Urothelium cell line (cell line): ENCODE data around the gene PFDN1.

Source experiments
- DNase-seq: peaks from one replicate; pipeline ENCODE4 v3.0.0; 2011; ENCODE audit warnings: low spot score, mixed read lengths
- FAIRE-seq: peaks from 2 replicates; lab custom pipeline; 2011; peaks lifted over from hg19 to GRCh38; lab: Jason Lieb, UNC

The PFDN1 gene

DNA sequence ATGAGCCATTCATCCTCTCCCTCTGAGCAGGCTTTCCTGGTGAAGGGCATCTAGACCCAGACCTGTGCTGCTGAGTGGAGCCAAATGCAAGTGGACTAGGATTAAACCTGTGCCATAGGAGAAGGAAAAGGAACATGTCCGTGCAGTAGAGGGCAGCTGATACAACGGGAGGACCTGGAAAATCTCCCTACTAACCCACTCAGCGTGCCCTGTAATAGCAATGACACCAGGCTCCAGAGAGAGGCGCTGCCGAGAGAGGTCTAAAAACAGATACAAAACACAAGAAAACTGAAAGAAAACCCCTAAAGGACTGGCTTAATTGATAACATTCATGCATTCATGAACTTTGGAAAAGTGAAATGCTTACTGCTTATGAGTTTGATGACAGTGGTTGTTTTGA, 60.8 kb downstream of the PFDN1 start:
- DNase-seq, result no peak

DNA sequence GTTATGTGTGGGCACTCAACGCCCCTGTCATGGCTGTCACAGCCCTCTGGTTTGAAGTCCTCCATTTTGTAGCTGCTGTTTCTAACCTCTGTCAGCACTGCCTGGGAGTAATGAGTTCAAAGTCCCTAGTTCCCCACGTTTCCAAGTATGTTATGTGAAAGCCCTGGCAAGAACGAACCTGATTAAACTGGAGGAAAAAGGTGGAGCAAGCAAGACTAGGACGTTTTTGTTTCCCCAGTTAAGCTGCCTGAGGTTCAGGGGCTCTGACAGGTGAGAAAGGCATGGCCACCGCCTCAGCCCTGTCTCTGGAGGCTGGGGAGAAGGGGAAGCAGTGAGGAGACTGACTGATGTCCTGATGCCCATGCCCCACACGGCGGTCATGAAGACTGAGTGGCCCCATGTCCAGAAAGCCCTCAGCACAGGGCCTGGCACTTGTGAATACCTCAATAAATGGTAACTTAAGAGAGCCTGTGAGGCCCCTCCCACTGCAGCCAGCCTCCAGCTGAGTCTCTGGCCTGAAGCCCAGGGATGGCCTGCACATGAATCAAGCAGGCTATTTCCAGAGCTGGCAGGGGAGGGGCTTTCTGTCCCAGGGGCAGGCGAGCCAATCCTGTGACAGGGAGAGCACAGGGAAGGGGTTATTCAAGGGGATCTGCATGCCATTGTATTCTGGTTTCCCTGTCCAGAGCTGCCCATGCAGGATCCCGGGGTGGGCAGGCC, 61.8 kb downstream of the PFDN1 start:
- FAIRE-seq (no peak), DNase-seq (peak; percentile 79)

More for the DNA sequence above, 60.8 kb downstream of the PFDN1 start:
- no peak for FAIRE-seq

DNA sequence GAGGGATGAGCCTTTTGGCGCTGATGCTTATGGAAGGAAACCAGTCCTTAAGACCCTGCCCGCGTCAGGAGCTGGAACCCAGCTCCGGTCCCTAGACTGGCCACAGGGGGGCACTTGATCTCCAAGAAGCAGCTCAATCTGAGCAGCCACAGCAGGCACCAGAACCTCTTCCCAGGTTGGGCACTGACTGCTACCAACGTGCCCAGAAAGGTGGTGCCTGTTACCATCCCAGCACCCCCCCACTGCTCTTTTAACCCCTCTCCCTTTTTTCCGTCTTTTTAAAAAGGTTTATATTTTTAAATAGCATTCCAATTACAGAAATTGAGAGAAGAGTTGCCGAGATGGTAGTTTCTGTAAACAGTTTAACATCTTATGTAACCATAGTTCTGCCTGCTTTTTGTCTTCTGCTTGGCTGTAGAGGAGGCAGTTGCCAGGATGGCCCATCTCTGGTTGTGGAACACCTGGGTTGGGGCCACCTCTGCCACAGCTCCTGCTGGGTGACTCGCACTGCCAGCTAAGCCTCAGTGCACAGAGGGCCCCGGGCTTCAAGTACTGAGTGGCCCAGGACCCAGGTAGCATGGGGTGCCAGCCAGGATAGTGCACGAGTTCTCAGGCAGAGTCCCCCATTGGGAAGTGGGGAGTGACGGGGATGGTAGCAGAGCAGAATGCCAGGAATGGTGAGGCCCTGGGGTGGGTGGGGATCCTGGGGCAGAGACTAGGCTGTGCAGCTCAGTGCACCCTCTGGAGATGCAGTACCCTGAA, 62.8 kb downstream of the PFDN1 start:
- FAIRE-seq, result no peak
- peak; percentile 62 for DNase-seq

DNA sequence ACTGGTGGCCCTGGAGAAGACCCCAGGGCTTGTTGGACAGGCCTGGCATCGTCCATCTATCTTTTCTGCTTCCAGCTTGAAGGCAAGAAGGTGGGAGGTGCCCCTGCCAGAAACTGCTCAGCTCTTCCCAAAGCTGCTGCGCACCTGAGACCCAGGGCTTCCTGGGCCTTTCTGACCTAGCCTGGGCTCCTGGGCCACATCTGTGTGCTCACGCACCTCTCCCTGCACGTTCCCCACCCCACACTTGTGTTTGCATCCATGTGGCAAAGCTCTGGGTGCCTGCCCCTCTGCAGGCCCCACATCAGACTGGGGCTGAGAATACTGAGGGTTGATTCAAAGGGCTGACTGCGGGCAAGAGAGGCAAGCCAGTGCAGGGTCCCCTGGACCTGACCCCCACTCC, 63.4 kb downstream of the PFDN1 start:
- DNase-seq (no peak), FAIRE-seq (no peak)

DNA sequence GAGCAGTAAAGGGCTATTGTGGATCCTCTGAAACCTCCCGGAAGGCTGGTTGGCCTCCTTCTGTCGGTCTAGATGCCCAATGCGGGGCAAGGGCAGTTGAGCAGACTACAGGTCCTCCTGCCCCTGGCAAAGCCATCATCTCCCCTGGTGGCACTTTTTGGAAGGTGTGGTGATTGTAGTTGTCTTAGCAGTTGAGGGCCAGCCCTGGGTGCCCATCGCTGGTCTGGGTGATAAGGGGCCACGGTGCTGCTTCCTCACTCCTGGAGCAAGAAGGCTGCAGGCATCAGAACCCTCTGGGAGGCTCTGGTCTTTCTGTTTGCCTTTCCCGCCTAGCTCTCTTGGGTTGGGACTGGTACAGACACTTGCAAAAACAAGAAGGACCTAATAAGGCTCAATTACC, 64.1 kb downstream of the PFDN1 start:
- FAIRE-seq, result no peak

DNA sequence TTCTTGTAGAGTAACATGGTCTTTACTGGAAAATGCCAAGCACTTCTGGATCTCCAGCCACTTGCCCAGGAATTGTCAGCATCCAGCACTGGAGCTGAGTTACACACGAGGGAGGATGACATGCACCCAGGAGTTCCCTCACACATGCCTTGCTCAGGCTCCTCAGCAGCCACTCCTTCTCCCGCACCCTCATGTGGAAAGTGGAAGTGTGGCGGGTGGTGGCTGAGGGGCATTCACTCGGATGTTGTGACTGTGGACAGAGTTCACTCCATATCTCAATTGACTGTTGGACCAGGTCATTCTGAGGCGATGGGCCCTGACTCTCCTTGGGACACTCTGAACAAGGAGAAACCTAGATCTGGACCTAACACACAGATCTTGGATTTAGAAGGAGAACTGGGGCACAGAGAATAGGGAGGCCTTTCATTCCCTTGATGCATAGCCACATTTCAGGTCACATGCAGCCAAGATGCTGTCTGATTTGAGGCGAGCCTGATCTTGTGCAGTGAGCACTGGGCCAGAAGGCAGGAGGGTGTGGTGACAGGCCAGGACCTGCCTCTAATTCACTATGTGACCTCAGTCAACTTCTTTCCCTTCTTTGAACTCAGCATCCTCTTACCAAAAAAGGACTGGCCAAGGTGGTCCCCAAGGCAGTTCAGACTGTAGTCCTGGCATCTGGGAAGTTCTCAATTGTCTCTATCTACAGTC, 65.9 kb downstream of the PFDN1 start:
- no peak for DNase-seq
- FAIRE-seq, result no peak

More for the DNA sequence above, 64.1 kb downstream of the PFDN1 start:
- DNase-seq, result no peak

DNA sequence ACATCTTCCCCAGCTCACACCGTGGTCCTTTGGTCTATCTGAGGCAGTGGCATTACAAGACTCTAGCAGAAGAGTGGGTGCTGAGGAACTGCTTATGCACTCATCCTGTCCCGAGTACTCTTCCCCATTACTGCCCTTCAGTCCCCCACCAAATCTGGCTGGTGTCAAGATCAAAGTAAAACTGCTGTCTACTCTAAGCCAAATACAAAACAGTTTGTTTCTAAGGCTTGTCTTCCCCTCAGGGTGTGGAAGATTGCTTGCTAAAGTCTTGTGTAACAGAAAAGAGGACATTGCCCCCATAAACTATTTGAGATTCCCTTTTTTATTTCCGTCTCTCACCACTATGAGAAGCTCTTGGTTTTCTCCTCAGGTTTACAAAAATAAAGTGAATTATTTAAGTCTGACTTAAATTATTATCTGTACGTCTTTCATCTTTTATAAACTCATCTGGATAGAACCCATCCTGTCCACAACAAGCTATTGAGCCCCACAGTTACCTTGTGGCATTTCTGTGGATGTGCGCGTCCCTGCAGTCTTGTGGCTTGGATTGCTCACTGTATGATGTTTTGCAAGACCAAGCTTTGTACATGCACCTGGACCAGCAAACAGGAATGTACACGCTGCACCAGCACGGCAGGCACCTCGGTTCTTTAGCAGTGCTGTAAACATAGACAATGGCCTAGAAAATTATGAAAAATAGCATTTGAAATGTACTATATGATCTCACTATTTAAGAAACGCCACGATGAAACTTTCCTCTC, 66.9 kb downstream of the PFDN1 start:
- DNase-seq (no peak), FAIRE-seq (no peak)

DNA sequence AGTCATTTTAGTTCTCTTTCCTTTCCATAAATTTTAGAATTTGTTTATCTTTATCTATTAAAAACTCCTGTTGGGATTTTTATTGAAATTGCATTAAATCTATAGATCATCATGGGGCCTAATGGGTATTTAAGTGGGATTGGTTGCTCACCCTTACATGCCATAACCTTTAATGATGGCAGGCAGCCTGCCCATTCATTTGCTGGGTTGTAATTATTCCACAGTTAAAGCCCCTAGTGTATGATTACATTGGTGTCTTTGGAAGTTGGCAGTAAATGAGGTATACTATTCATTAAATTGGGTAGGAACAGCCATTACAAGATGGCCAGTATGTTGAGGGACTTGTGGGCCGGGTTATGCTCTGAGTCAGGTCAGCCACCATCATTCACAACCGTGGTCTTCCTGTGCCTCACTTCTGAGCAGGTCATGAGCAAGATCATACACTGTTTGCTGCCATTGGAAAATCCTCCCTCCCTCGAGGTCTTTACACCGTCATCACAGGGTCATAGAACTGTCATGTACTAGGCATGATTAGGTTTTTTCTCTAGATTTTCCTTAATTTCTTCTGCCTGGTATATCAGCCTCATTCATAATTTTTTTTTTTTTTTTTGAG, 68.4 kb downstream of the PFDN1 start:
- no peak for DNase-seq
- FAIRE-seq, result no peak

DNA sequence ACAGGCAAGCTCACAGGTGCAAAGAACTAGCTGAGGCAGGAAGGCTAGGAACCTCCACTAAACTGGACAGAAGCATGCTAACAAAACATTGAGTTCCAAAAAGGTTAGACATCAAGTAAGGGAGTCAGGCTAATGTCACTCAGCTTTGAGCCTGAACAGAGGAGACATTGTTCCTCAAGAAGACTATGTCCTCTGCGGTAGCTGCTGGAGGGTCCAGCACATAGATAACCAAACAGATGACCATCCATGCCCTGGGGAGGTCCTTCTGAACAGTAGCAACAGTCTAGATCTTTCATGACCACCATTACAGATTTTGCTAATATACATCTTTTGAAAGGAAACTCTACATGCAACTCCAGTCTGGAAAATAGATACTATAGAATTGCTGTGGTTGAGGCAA, 70.2 kb downstream of the PFDN1 start:
- DNase-seq (no peak), FAIRE-seq (no peak)

DNA sequence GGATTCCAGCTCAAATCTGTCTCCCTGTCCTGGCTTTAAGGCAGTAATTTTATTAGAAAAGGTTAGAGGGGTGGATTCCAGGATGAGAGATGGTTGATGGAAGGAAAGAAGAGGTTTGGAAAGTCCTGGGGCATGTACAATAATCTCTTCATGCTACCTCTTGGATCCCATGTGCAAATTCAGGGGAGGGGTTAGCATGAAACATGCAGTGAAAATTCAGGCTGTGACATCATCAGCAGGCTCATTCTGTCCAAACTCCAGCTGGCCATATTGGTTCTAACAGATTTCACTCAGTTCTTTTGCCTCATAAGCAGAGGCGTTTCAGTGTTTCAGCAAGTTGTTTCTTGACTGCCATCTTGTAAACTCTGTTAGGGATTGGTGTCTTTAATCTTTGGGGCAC, 72.5 kb downstream of the PFDN1 start:
- FAIRE-seq (no peak), DNase-seq (no peak)

DNA sequence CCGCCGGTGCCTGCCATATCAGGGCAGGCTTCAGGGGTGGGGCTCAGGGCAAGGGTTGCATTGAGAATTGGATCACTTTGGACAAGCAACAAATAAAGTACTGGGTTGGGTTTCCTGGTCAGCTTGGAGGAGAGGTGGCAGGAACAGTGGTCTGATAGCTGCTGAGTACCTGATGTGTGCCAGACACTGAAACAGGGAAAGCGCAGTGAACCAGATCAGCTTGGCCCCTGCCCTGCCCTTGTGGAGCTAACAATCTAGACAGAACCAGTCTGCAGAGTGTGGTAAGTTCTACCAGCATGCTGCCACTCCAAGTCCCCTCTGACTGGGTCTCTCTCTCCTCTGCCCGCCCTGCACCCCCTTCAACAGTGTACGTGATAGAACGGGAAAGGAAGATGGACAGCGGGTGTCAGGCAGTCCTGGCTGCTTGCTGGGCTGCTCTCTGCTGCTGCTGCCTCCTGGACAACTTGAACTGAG, 74.5 kb downstream of the PFDN1 start:
- no peak for DNase-seq
- no peak for FAIRE-seq

DNA sequence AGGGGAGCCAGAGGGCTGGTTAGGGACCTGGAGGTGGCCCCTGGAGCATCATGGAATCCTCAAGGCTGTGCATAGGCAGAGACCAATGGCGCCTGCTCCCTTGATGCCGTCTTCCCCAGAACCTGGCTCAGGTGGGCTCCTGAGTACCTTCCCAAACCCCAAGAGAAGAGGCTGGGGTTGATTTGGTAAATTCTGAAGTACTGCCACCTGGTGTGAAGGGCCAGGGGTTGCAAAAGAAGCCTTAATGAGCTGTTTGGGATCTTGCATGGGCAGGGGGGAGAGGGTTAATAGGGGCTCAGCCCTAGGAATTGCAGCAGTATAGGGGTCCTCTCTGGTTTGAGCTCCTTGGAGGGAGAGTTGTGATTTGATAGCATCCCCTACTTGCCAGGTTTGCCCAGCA, 75.9 kb downstream of the PFDN1 start:
- FAIRE-seq (no peak), DNase-seq (no peak)

DNA sequence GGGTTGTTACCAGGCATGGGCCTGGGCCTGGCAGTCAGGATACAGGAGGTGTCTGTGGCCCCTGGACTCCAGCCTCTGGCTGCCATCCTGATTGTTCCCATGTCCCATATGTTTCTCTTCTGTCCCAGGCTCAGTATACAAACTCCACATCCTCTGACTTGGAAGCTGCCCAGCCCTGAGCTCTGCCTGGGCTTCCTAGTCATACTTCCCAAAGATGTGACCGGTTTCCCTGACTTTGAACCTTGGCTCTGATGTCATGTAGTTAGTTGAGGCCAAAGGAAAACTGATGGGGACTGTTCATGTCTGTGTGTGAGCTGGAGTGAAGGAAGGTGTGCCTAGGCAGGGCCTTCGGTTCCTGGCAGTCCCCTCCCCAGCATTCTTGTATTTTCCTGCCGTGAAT, 77.5 kb downstream of the PFDN1 start:
- DNase-seq (no peak), FAIRE-seq (no peak)

DNA sequence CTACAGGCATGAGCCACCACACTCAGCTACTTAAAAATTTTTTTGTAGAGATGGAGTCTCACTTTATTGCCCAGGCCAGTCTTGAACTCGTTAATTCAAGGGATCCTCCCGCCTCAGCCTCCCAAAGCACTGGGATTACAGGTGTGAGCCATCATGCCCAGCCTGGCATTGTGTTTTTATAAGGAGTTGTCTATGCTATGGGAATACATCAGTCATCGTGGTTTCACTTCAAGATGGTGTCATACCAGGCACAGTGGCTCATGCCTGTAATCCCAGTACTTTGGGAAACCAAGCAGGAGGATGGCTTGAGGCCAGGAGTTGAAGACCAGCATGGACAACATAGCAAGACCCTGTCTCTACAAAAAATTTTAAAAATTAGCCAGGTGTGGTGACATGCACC, 78.2 kb downstream of the PFDN1 start:
- DNase-seq, result no peak
- no peak for FAIRE-seq

DNA sequence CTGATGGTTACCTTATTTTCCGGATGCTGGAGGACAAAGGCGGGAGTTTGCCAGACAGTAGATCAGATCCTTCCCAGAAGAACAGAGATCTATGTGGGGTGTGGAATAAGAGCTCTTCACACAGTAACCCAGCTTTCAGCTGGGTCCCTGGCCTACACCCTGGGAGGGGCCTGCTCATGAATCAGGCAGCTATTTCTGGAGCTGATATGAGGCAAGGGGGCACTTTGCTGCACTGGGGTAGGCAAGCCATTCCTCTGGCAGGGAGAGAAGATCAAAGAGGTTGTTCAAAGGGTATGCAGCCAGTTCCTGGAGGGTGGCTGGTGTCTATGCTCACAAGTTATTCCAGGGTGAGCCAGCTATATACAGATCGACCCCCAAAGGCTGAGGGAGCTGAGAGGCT, 79.3 kb downstream of the PFDN1 start:
- FAIRE-seq (no peak), DNase-seq (no peak)

DNA sequence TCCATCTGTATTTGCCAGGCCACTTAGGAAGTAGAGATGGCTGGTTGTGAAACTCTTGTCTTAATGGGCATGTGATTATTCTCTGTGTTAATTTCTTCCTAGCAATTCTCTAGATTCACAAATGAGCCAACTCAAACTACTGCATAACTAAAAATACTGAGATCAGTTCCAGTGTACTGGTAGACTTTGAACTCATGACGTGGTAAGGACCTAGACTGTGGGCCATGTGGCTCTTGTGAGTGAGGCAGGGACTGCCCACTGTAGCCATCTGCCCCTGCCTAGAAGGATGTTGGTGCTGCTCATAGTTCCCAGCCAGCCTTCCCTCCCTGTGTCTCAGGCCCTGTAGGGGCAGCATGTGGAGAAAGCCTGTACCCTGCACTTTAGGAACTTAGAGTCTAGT, 80.5 kb downstream of the PFDN1 start:
- FAIRE-seq, result no peak
- DNase-seq, result no peak

DNA sequence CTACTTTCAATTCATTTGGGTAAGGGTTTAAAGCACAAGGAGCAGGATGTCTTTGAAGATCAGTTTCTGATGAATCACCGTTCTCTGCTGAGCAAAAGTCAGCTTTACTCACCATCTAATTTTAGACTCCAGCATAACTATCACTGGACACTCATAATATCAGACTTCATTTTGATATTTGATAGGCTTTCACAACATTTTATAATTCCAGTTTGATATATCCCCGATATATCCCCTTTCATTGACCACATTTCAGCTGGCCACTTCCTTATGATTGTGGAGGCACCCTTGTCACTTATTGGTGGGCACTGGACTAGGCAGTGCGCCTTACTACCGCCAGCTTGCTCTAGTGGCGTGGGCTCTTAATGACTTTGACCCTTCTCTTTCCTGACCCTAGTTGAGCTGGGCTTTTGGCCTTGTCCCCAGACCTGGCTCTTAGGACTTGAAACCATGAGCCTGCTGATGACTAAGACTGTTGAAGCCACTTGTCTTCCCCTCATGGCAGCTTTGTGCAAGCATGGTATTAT, 81.1 kb downstream of the PFDN1 start:
- no peak for FAIRE-seq
- DNase-seq, result peak; percentile 44

DNA sequence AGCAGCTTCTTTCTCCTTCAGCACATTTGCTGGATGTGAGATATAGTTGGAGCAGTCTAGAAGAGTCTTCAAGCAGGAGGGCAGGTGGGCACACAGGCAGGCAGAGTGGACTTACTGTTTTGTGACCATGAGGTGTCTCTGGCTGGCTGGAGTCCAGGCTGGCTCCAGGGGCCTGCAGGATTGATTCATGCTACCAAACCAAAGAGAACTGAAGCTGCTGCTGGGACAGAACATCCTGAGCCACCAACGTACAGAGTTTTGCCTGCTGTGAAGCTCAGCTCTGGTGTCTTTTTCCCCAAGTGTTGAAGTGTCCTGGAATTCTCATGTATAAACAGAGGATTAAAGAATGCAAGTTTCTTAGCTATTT, 82.2 kb downstream of the PFDN1 start:
- FAIRE-seq (no peak), DNase-seq (no peak)

DNA sequence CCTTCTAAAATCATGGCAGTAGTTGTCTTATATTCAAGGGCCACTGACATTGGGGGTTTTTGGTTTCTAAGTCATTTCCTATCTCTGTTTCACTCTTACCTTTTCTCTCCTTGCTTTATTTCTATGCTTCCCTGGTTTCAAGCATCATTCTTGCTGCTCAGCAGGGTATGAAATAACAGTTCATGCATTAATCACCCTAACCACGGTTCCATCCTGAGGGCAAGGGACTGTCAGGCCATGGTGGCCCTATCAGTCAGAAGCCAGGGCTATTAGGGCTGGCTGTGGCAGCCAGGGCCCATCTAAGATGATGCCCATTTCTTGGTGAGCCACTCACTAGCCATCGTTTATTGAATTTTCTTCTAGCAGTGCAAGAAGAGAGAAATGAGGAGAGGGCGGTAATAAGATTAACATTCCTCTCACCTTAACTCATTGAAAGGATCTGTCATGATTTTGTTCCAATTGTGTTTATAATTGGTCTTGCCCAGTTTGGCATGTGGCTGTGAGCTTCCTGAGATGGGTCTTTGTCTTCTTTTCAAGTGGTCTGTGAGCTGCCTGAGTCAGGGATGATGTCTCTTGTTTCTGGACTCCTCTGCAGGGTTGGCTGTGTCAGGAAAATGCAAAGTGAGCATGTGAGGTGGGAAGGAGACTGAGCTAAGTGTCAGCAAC, 82.7 kb downstream of the PFDN1 start:
- DNase-seq (no peak), FAIRE-seq (no peak)
